ENCODE results near the gene RASGRF2.
"Not testable (repeated sequence)": the region's sequence is repeated elsewhere in the genome, so short reads cannot be mapped to it uniquely, and the experiment has no call there.

RASGRF2 gene

GRCh38 chr5:81021486-81021885 is 61.3 kb downstream of the RASGRF2 start:
- no peak for DNase-seq (ENCODE audit: low spot score)

DNA sequence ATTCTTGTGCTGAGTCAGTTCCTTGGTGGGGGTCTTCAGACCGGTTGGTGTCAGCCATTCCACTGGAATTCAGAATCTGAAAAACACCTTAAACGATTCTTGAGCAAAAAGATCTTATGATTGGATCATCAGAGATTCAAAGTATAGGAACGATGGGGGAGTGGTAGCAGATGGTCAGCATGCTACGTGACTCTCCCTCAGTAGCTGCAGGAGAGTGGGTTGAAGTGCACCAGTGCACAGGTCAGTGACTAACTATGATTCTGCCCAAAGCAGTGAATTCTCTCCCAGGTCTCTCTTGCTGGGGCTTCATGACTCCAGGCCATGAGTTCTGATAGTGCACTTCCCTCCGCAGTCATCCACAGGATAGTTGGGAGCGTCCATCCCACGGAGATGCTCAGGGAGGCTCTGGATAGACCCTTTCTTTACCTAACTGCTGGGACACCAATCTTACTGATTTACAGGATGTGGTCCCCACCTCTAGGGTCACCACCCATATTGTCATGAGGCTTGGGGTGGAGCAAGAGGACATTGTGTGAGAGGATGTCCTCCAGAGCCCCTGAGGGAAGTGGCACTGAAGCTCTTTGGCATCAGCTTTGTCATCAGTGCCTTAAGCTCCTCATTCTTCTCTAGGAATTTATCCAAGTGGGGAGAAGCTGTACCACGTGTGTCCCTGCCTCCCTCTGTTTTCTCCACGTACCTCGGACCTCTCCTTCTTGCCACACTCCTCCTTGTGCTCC is 62.0 kb downstream of the RASGRF2 start:
- DNase-seq (ENCODE audit: low spot score): no peak

DNA sequence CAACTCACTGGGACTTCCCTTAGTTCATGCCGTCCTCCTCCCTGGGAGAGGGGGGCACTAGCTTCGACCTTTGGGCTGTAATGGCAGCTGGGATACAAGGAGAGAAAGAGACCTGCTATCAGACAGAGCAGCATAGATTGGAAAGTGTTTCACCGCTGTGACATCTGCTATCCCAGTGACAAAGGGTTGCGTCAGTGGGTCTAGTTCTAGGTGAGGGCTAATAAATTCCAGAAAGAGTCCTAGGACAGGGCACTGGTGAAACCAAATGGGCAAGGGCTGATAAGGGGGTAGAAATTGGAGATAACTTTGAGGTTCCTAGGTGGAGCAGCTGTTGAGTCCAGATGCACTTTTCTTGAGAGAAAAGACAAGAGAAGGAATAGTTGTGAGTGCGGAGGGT is 62.5 kb downstream of the RASGRF2 start:
- no peak for DNase-seq (ENCODE audit: low spot score)

- DNase-seq (ENCODE audit: low spot score): no peak
Observed at GRCh38 chr5:81023261-81023970, 63.3 kb downstream of the RASGRF2 start.

DNA sequence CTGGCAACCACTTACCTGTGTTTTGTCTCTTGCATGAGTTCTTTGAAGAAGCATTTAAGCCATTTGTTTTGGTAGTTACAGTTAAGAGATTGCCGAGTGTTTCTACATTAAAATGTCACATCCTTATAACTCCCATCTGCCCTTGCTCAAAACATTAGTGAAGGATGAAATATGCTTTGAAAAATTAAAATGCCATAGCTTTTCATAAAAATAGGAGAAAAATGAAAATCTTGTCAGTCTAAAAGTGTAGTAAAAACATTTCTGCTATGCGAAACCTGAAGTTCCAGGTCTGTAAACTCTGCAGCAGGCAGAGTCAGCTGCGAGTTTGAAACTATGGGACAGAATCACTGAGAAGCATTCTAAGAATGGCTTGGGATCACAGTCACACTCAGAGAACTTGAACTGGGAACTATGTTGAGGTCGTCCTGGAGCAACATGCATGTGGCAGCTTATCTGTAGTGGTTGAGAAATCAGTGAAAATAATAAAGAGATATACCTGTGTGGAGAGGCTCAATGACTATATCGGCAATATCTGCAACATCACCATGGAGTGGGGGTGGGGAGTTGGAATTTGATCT is 67.4 kb downstream of the RASGRF2 start:
- no peak for DNase-seq (ENCODE audit: low spot score)

GRCh38 chr5:81028888-81029287 is 68.7 kb downstream of the RASGRF2 start:
- not testable (repeated sequence) for DNase-seq (ENCODE audit: low spot score)

- not testable (repeated sequence) for DNase-seq (ENCODE audit: low spot score)
Observed at GRCh38 chr5:81029736-81030135, 69.6 kb downstream of the RASGRF2 start.

DNA sequence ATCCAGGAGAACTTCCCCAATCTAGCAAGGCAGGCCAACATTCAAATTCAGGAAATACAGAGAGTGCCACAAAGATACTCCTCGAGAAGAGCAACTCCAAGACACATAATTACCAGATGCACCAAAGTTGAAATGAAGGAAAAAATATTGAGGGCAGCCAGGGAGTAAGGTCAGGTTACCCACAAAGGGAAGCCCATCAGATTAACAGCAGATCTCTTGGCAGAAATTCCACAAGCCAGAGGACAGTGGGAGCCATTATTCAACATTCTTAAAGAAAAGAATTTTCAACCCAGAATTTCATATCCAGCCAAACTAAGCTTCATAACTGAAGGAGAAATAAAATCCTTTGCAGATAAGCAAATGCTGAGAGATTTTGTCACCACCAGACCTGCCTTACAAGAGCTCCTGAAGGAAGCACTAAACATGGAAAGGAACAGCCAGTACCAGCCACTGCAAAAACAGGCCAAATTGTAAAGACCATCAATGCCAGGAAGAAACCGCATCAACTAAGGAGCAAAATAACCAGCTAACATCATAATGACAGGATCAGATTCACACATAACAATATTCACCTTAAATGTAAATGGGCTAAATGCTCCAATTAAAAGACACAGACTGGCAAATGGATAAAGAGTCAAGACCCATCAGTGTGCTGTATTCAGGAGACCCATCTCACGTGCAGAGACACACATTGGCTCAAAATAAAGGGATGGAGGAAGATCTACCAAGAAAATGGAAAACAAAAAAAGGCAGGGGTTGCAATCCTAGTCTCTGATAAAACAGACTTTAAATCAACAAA is 70.3 kb downstream of the RASGRF2 start:
- DNase-seq (ENCODE audit: low spot score): not testable (repeated sequence)

GRCh38 chr5:81035522-81035921 is 75.4 kb downstream of the RASGRF2 start:
- no peak for DNase-seq (ENCODE audit: low spot score)

- DNase-seq (ENCODE audit: low spot score): no peak
Observed at GRCh38 chr5:81038495-81038894, 78.3 kb downstream of the RASGRF2 start.

DNA sequence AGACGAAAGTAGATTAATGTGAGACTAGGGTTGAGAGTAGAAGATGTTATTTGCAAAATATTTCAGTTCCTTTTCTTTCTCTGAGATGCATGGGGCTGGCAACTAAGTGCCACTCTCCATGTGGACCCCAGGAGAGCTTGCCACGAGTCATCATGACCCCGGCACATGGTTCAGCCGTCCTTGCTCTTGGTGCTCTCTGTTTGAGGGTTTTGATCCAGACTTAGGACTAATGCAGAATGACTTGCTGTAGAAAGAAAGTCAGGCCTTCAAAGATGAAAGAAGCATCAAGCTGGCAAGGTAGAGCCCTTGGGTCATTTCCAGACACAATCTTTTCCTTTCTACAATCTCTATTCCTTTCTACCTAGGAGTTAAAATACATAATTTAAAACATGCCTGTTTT is 84.7 kb downstream of the RASGRF2 start:
- no peak for DNase-seq (ENCODE audit: low spot score)

DNA sequence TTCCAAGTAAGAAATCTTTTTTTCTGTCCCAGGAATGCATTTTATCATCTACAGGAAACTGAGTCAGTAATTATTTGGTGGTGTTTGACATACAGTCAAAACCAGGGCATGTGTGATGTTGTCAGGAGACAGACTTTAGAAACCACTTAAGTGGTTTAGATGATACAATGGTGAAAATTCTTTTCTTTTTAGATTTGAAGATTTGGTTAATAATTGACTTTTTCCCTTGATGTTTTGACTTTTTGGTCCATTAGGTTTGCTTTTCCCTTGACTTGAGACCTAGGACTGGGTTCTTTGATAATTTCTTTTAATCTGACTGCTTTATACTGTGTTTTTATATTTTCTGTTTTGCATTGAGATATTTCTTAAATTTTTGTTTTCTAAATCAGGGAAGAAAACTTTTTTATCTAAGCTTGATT is 85.2 kb downstream of the RASGRF2 start:
- DNase-seq (ENCODE audit: low spot score): no peak

DNA sequence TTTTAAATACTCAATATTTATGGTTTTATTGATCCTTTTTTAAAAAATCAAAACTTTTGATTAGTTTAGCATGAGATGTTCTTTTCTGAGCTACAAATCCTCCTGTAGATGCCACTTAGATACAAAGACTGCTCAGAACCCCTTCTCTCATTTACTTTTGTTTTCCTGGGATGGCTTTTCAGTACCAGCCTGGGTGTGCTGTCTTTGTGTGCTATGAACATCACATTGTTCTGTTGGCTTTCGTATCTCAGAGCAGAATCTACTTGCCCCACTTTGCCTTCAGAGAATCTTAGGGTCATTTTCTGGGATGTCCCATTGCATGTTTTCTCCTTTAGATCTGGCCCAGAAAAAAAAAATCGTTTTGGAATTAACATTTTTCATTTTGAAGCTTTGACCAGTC is 85.9 kb downstream of the RASGRF2 start:
- DNase-seq (ENCODE audit: low spot score): no peak

GRCh38 chr5:81052325-81052724 is 92.2 kb downstream of the RASGRF2 start:
- DNase-seq (ENCODE audit: low spot score): no peak

GRCh38 chr5:81053282-81053681 is 93.1 kb downstream of the RASGRF2 start:
- not testable (repeated sequence) for DNase-seq (ENCODE audit: low spot score)

DNA sequence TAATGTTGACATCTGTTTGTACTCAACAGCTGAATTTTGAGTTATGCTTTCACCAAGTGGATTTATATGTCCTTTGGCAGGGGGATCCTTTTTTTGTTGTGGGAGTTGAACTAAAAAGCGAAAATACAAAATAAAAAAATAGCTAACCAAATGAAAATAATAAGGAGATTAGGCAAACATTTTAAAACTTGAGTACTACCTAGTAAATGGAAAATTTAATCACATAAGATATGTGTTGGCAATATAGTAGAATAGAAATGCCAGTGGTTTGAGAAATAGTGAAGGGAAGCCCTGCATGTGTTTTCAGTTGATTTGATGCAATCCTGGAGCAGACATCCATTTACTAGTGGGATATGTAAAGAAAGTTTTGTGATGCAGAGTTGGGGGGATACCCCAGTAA is 98.0 kb downstream of the RASGRF2 start:
- no peak for DNase-seq (ENCODE audit: low spot score)

DNA sequence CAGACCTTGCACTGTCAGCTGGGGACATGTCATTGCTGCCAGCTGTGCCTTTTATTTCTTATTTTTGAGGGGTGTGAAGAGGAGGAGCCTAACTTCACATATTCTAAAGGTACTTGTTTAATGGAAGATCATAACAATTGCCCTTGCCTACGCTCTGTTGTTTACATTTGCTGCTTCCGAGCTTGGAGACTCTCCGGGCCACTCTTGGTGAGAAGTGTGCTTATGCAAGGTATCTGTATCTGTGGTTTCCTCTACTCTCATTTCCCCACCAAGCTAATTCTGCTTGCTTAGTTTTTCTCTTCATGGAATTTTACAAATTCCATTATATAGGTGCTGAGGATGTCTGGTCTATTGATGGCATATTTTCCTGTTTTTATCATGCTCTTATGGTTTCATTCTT is 105.3 kb downstream of the RASGRF2 start:
- no peak for DNase-seq (ENCODE audit: low spot score)

GRCh38 chr5:81066102-81066501 is 105.9 kb downstream of the RASGRF2 start:
- no peak for DNase-seq (ENCODE audit: low spot score)

DNA sequence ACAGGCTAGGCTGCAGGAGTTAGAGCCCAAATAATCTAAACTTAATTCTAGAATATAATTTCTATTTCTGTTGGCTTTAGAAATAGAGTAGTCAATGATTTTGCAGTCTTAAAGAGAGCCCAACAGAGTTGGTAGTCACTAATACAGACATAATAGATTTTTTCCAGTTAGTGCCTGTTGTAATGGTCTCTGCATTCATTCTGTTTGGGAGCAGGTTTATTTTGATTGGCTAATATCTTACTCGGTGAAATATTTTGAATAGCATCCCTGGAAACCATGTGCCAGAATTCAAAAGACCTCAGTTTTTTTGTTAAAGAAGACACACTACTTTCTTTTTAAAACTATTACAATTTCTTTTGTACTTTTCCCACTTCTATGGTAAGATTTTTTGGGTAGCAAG is 107.2 kb downstream of the RASGRF2 start:
- no peak for DNase-seq (ENCODE audit: low spot score)

GRCh38 chr5:81068063-81068462 is 107.9 kb downstream of the RASGRF2 start:
- DNase-seq (ENCODE audit: low spot score): no peak

DNA sequence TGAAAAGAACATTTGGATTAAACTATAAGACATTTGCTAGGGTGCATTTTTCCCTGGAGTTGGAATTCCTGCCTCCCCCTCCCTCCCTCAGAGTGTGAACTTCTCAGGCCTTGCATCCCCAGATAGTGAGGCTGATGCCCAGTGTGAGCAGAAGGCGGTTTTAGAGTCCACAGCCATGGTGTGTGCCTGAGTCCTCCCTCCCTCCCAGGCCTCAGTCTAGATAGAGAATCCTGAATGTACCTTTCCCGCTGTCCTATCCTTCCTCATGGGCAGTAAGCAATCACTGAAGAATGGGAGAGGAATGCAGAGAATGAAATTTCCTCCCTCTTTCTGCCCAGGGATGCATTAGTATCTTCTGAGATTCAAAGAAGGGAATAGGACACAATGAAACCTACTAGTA is 108.5 kb downstream of the RASGRF2 start:
- DNase-seq (ENCODE audit: low spot score): no peak

DNA sequence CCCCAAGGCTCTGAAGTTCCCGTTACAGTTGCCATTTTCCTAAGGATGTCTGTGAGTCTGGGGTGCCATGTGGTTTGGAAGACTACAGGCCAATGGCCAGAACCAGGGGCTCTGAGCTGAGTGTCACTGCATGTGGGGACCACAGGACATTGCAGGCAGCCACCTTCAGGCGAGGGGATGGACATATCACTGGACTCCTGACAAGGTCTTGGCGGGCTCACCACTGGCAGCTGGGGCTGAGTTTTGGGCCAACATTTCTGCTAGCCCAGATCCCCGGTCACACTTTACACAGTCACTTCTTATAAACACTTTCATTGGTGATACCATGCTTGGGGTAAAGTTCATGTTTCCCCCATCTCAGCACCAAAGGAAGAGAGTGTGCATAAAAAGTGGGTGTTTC is 109.8 kb downstream of the RASGRF2 start:
- no peak for DNase-seq (ENCODE audit: low spot score)
